Mesenchymal stem cell (in vitro differentiated cells and primary cell): ENCODE results near the gene ZFP69.

Experiments
- DNase-seq: peaks from one replicate; pipeline ENCODE4 v3.0.0-alpha.2; 2013
- H2AFZ ChIP-seq: one replicate; pipeline ENCODE4 v1.6.1; 2013; ENCODE audit warnings: low read depth, mild to moderate bottlenecking, control low read depth, inconsistent platforms, low read length, moderate library complexity
- H2AK5ac ChIP-seq: 2 replicates; pipeline ENCODE4 v1.6.1; 2013; ENCODE audit warnings: low read length, moderate library complexity, mild to moderate bottlenecking, inconsistent platforms; ENCODE audit not compliant: severe bottlenecking
- H2BK120ac ChIP-seq: one replicate; pipeline ENCODE4 v1.6.1; 2013; ENCODE audit warnings: low read depth, mild to moderate bottlenecking, inconsistent platforms, low read length, moderate library complexity
- H2BK12ac ChIP-seq, 2 experiments: one replicate each; pipeline ENCODE4 v1.6.1; 2013; ENCODE audit warnings: inconsistent platforms in 2 of 2, low read length in 2 of 2, mild to moderate bottlenecking in 2 of 2, moderate library complexity in 2 of 2, control low read depth in 1 of 2
- H2BK15ac ChIP-seq: one replicate; pipeline ENCODE4 v1.6.1; 2013; ENCODE audit warnings: mild to moderate bottlenecking, low read depth, inconsistent platforms; ENCODE audit not compliant: poor library complexity, severe bottlenecking
- H2BK5ac ChIP-seq: 2 replicates; pipeline ENCODE4 v1.6.1; 2013; ENCODE audit warnings: low read depth, mild to moderate bottlenecking, low read length, control low read depth, inconsistent platforms; ENCODE audit not compliant: poor library complexity, severe bottlenecking
- H3K14ac ChIP-seq, 2 experiments: one replicate each; pipeline ENCODE4 v1.6.1; 2013; ENCODE audit warnings: inconsistent platforms in 2 of 2, low read length in 2 of 2, control low read depth in 1 of 2, mild to moderate bottlenecking in 1 of 2, moderate library complexity in 1 of 2
- H3K18ac ChIP-seq, 2 experiments: one replicate each; pipeline ENCODE4 v1.6.1; 2013; ENCODE audit warnings: inconsistent platforms in 2 of 2, low read length in 2 of 2, control low read depth in 1 of 2, low read depth in 1 of 2, mild to moderate bottlenecking in 1 of 2
- H3K23ac ChIP-seq, 2 experiments: one replicate each; pipeline ENCODE4 v1.6.1; 2013; ENCODE audit warnings: inconsistent platforms in 2 of 2, low read length in 2 of 2, mild to moderate bottlenecking in 2 of 2, moderate library complexity in 2 of 2, control low read depth in 1 of 2
- H3K27ac ChIP-seq: 2 replicates; pipeline ENCODE4 v1.5.1; 2013; ENCODE audit warnings: mild to moderate bottlenecking, moderate library complexity, low read length, control low read depth, inconsistent platforms; ENCODE audit not compliant: poor library complexity, severe bottlenecking
- H3K27me3 ChIP-seq, 2 experiments: 2 replicates each; pipeline versions ENCODE4 v1.6.1 to v1.7.0; 2013; ENCODE audit warnings: low read length in 2 of 2, mild to moderate bottlenecking in 2 of 2, moderate library complexity in 2 of 2, control low read depth in 1 of 2, inconsistent platforms in 1 of 2; ENCODE audit not compliant: control insufficient read depth in 1 of 2, insufficient read depth in 1 of 2
- H3K36me3 ChIP-seq, 2 experiments: 2 replicates each; pipeline versions ENCODE4 v1.6.1 to v1.7.0; 2013; ENCODE audit warnings: low read length in 2 of 2, control low read depth in 1 of 2, inconsistent platforms in 1 of 2, low read depth in 1 of 2, mild to moderate bottlenecking in 1 of 2; ENCODE audit not compliant: insufficient read depth in 2 of 2, control insufficient read depth in 1 of 2
- H3K4ac ChIP-seq, 2 experiments: one replicate each; pipeline ENCODE4 v1.6.1; 2013; ENCODE audit warnings: inconsistent platforms in 2 of 2, low read length in 2 of 2, mild to moderate bottlenecking in 2 of 2, moderate library complexity in 2 of 2, control low read depth in 1 of 2, low read depth in 1 of 2
- H3K4me1 ChIP-seq: 2 replicates; pipeline ENCODE4 v1.6.1; 2013; ENCODE audit warnings: low read depth, low read length, control low read depth; ENCODE audit not compliant: control insufficient read depth, insufficient read depth
- H3K4me2 ChIP-seq: 2 replicates; pipeline ENCODE4 v1.6.1; 2013; ENCODE audit warnings: low read length, mild to moderate bottlenecking, inconsistent platforms; ENCODE audit not compliant: poor library complexity, severe bottlenecking
- H3K4me3 ChIP-seq, 2 experiments: 2 replicates each; pipeline versions ENCODE4 v1.5.1 to v1.7.0; 2013; ENCODE audit warnings: low read length in 2 of 2, mild to moderate bottlenecking in 2 of 2, control low read depth in 1 of 2, low read depth in 1 of 2; ENCODE audit not compliant: insufficient read depth in 1 of 2
- H3K79me1 ChIP-seq: replicated peaks from 2 replicates; pipeline ENCODE4 v1.6.1; 2013; ENCODE audit warnings: mild to moderate bottlenecking, control low read depth, low read length, inconsistent platforms; ENCODE audit not compliant: poor library complexity, severe bottlenecking
- H3K9ac ChIP-seq: 2 replicates; pipeline ENCODE4 v1.7.0; 2013; ENCODE audit warnings: mild to moderate bottlenecking, low read length, moderate library complexity
- H3K9me3 ChIP-seq: 2 replicates; pipeline ENCODE4 v1.7.0; 2013; ENCODE audit warnings: mild to moderate bottlenecking, low read length; ENCODE audit not compliant: control insufficient read depth
- H4K8ac ChIP-seq: one replicate; pipeline ENCODE4 v1.6.1; 2013; ENCODE audit warnings: inconsistent platforms, mild to moderate bottlenecking, low read length, moderate library complexity
- H4K91ac ChIP-seq: one replicate; pipeline ENCODE4 v1.6.1; 2013; ENCODE audit warnings: mild to moderate bottlenecking, low read length, inconsistent platforms
- WGBS: methylation state at CpG from one replicate; pipeline ENCODE4 v1.1.7; 2013; ENCODE audit warnings: mixed read lengths; 5-methylcytosine and 5-hydroxymethylcytosine counted together

ZFP69 gene

DNA sequence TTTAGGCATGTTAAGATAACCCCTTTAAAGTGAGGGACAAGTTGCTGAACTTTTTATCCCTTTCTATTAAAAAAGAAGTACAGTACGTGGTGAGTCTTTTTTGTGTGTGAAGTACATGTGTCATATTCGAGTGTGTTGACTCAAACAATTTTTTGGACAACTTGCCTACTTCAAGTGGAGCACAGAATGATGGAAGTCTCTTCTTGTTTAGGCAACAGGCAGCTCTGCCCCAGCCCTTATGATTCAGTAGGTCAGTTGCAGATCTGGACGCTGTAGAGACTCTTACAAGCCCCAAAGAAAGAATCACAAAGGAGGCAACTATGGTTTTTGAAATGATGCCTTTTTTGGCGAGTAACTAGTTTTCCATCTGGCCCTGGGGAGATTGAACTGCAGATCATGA, 41.2 kb upstream of the ZFP69 start:
- no peak overlapping the region for H3K18ac ChIP-seq
- no peak overlapping the region for H3K23ac ChIP-seq
- no peak overlapping the region for H2BK12ac ChIP-seq
- no peak overlapping the region for H3K4ac ChIP-seq
- H2BK15ac ChIP-seq, result no peak overlapping the region
- no peak overlapping the region for H3K27ac ChIP-seq
- H2BK120ac ChIP-seq, result no peak overlapping the region
- H3K4me3 ChIP-seq, result peak overlapping the region in 1 of 2 experiments; percentile 9
- H4K8ac ChIP-seq, result no peak overlapping the region
- no peak overlapping the region for H2BK5ac ChIP-seq
- no peaks in the 10 kb centered on the region for H3K27me3 ChIP-seq
- H2AFZ ChIP-seq, result no peak overlapping the region
- peak overlapping the region; percentile 49 for H3K9ac ChIP-seq
- no peak overlapping the region for H2AK5ac ChIP-seq
- peaks cover 4% of the 10 kb centered on the region for H3K9me3 ChIP-seq
- no peak for DNase-seq
- 93% methylated on average over 4 of the region's 4 CpGs for WGBS
- H3K4me2 ChIP-seq, result no peak overlapping the region
- H3K79me1 ChIP-seq, result no peaks in the 10 kb centered on the region
- H4K91ac ChIP-seq, result no peak overlapping the region
- no peak overlapping the region for H3K14ac ChIP-seq
- H3K36me3 ChIP-seq, result no peaks in the 10 kb centered on the region
- H3K4me1 ChIP-seq, result no peaks in the 10 kb centered on the region

DNA sequence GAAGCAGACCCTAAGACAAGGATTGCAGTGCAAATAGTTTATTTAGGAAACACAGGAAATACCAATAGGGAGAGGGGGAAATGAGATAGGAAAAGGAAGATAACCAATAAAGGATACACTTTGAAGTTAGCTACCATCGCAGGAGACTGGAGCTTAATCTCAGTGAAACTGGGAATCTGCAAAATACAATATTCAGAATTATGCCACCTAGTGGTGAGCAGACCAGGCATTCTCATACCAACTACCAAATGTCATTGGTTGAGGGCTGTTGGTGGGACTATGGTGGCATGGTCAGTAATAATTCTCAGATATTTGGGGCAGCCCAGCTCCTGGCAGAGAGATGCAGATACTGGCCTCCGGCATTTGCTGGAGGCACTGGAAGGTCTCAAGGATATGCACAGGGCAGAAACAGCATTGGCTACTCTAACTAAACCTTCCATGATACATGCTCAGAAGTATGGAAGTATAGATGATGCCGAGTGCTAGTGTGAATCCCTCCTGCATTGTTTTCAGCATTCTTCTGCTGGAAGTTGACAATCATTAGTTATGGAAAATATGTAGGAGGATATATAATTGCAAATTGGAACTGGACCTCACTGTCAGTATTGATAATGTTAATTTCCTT, 38.6 kb upstream of the ZFP69 start:
- Histone ChIP-seq H2BK15ac (no peak overlapping the region), H3K4me3 (no peak overlapping the region), H3K79me1 (no peaks in the 10 kb centered on the region), H2AK5ac (no peak overlapping the region), H3K4ac (no peak overlapping the region), H2BK5ac (no peak overlapping the region), H3K18ac (no peak overlapping the region), H3K4me1 (no peaks in the 10 kb centered on the region), H4K8ac (no peak overlapping the region), H3K23ac (no peak overlapping the region), H3K27ac (no peak overlapping the region), H4K91ac (no peak overlapping the region), H2BK12ac (no peak overlapping the region), H3K27me3 (no peaks in the 10 kb centered on the region), H3K9me3 (no peaks in the 10 kb centered on the region), H3K4me2 (no peak overlapping the region), H3K9ac (no peak overlapping the region), H3K36me3 (no peaks in the 10 kb centered on the region), H2AFZ (no peak overlapping the region), H3K14ac (no peak overlapping the region), H2BK120ac (no peak overlapping the region)
- WGBS, result 80% methylated on average over 3 of the region's 3 CpGs
- peak; percentile 26 for DNase-seq

DNA sequence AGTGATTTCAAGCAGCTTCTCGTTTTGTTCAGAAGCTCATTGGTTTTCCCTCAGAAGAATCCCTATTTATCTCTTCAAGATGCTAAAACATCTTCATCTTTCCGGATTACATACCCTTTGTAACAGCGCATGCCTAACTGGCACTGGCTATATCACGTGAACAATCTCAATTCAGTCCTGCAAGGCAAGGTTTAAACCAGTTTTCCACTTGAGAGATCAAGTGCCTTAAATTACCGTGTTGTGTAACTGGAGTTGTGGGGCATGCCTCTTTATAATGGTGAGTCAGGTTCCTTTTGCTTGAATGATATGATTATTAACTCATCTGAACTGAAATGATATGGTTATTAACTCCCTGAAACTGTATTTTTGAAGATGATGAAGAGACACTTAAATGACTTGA, 37.8 kb upstream of the ZFP69 start:
- DNase-seq, result no peak
- Histone ChIP-seq H3K9me3 (peaks cover 4% of the 10 kb centered on the region), H2AFZ (no peak overlapping the region), H3K9ac (no peak overlapping the region), H3K4ac (no peak overlapping the region), H3K27ac (no peak overlapping the region), H3K18ac (no peak overlapping the region), H3K4me2 (no peak overlapping the region), H4K91ac (no peak overlapping the region), H2BK120ac (no peak overlapping the region), H3K36me3 (no peaks in the 10 kb centered on the region), H4K8ac (no peak overlapping the region), H2BK12ac (no peak overlapping the region), H3K4me3 (no peak overlapping the region), H3K79me1 (no peaks in the 10 kb centered on the region), H3K14ac (no peak overlapping the region), H3K27me3 (no peaks in the 10 kb centered on the region), H2BK15ac (no peak overlapping the region), H3K4me1 (no peaks in the 10 kb centered on the region), H2AK5ac (no peak overlapping the region), H2BK5ac (no peak overlapping the region), H3K23ac (no peak overlapping the region)
- 80% methylated on average over 5 of the region's 5 CpGs for WGBS

DNA sequence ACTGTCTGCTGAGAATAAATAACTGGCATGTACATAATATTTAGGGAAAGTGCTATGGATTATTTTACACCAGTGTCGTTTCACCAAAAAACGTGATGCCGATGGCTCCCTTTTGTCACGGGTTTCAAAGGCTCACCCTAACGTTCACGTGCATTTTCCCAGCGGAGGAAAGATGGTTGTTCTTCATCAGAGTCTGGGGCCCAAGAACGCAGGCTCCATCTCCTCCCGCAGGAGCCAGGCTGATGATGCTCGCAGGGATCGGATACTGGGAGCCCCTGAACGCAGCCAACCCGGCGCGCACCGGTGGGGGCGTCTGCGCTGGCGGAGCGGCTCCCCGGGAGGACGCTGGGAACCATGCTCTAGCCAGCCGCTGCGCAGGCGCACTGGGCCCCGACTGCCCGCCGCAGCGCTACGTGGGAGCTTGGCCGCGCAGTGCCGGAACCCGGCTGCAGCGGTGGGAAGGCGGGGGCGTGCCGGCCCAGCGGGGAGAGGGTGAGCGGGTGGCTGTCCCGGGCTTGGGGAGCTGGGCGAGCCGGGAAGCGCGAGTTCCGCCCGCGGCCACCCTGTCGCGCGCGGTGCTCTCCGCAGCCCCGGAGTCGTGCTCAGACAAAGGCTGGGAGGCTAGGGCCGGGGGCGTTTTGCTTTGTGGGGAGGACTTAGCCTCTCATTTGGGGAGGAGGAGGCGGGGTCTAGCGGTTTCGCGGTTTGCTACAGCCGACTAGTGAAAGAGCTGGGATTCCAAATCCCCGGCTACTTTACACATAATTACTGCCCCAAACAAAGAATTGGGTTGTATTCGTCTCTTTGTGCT, 27.2 kb upstream of the ZFP69 start, which contains the start of gene ZFP69B:
Gene ZFP69B (plus strand): TSS at position 793 of the 811 bp plus-strand sequence. CDS start 486 bp downstream, outside the sequence.
- H3K4me1 ChIP-seq, result peaks cover 3% of the 10 kb centered on the region
- H2BK15ac ChIP-seq, result peak within 1 kb of the TSS; percentile 83
- H3K9ac ChIP-seq, result peak within 1 kb of the TSS; percentile 94
- no peak within 1 kb of the TSS for H3K23ac ChIP-seq
- H3K18ac ChIP-seq, result peak within 1 kb of the TSS; percentile 55 to 81
- peak within 1 kb of the TSS; percentile 64 for H4K91ac ChIP-seq
- H4K8ac ChIP-seq, result peak within 1 kb of the TSS; percentile 59
- H3K4ac ChIP-seq, result peak within 1 kb of the TSS in 1 of 2 experiments; percentile 51
- H3K79me1 ChIP-seq, result peaks cover 4% of the 10 kb centered on the region
- no peak within 1 kb of the TSS for H2BK12ac ChIP-seq
- peak; percentile 92 for DNase-seq
- peak within 1 kb of the TSS; percentile 10 for H2BK5ac ChIP-seq
- peak within 1 kb of the TSS; percentile 74 for H2AFZ ChIP-seq
- peak within 1 kb of the TSS; percentile 70 for H3K4me2 ChIP-seq
- H2BK120ac ChIP-seq, result no peak within 1 kb of the TSS
- no peak within 1 kb of the TSS for H2AK5ac ChIP-seq
- WGBS, result 3% methylated on average over 48 of the region's 64 CpGs
- H3K36me3 ChIP-seq, result peaks cover 3 to 6% of the 10 kb centered on the region in 2 experiments
- peak within 1 kb of the TSS; percentile 75 for H3K27ac ChIP-seq
- H3K27me3 ChIP-seq, result no peaks in the 10 kb centered on the region
- peak within 1 kb of the TSS in 1 of 2 experiments; percentile 61 for H3K14ac ChIP-seq
- peaks cover 38% of the 10 kb centered on the region for H3K9me3 ChIP-seq
- peak within 1 kb of the TSS; percentile 77 to 91 for H3K4me3 ChIP-seq
